Stimulated activated CD4-positive, alpha-beta T cell treated with anti-CD3 and anti-CD28 coated beads, TNF-alpha, amount 100 ng/mL, for 4 hours (primary cell): ENCODE data around the gene JMY.

ENCODE experiments used
- DNase-seq, 3 experiments: peaks; one replicate each; pipeline ENCODE4 v3.0.0-alpha.2; 2020; ENCODE audit warnings: low read depth in 3 of 3

The JMY gene

GRCh38 chr5:79287907-79288306 is 52.0 kb downstream of the JMY start:
- DNase-seq: no peak

- DNase-seq: no peak
Measured at GRCh38 chr5:79295029-79295428, 59.1 kb downstream of the JMY start.

GRCh38 chr5:79297661-79298060 is 61.7 kb downstream of the JMY start:
- no peak for DNase-seq

- no peak for DNase-seq
Measured at GRCh38 chr5:79301046-79301712, 65.2 kb downstream of the JMY start.

- no peak for DNase-seq
Measured at GRCh38 chr5:79302454-79302853, 66.5 kb downstream of the JMY start.

GRCh38 chr5:79305706-79306105 is 69.8 kb downstream of the JMY start:
- DNase-seq: no peak

- DNase-seq: no peak
Measured at GRCh38 chr5:79318935-79319614, 83.1 kb downstream of the JMY start.

- no peak for DNase-seq
Measured at GRCh38 chr5:79329453-79329852, 93.5 kb downstream of the JMY start.

- no peak for DNase-seq
Measured at GRCh38 chr5:79330071-79330470, 94.1 kb downstream of the JMY start.

GRCh38 chr5:79333852-79334557 is 98.1 kb downstream of the JMY start:
- no peak for DNase-seq

- no peak for DNase-seq
Measured at GRCh38 chr5:79346420-79346824, 110.5 kb downstream of the JMY start.

- no peak for DNase-seq
Measured at GRCh38 chr5:79349047-79349446, 113.1 kb downstream of the JMY start.

- DNase-seq: no peak
Measured at GRCh38 chr5:79349881-79350280, 114.0 kb downstream of the JMY start.

GRCh38 chr5:79357398-79357797 is 121.5 kb downstream of the JMY start:
- no peak for DNase-seq
